GM21381 (cell line): ENCODE results near the gene SCIN.

Experiments used
- ATAC-seq: cut with Tn5 transposase; IDR thresholded peaks from one replicate; pipeline ENCODE4 v1.9.1; 2021; ENCODE audit warnings: mild to moderate bottlenecking, moderate library complexity; ENCODE audit not compliant: unreplicated experiment

SCIN gene

GRCh38 chr7:12567015-12567414 is 3.5 kb upstream of the SCIN start:
- ATAC-seq = peak; percentile 86

GRCh38 chr7:12569673-12570072 is 847 bp upstream of the SCIN start:
- peak; percentile 34 for ATAC-seq

GRCh38 chr7:12570168-12570533 is 369 bp upstream of the SCIN start:
- no peak for ATAC-seq

- ATAC-seq = no peak
These were observed 1.2 kb downstream of the SCIN start for GRCh38 chr7:12571691-12572090.

DNA sequence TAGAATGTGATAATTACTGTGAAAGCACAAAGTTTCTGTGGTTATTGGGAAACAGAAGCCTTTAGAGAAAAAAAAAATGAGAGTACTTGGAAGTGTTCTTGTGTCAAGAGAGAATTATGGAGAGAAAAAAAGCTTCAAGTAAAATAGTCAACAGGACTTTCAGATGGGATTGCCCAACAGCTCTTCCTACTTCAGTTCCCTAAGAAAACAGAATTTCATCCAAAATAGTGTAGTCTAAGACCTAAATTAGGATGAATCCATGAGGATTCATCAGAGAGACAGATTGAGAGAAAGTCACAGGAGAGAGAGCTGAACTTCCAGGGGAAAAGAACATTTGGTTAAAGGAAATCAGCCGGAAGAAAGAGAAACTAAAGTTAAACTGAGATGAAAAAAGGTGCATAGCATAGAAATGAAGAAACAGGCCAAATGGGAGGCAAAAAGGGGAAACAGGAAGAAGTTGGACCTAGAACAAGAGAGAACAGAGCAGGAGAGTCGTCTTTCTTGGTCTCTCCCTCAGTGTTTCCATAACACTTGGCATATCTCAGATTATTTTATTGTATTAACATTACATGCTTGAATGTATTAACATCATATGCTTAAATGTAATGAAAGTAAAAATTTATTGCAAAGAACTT is 2.5 kb downstream of the SCIN start:
- no peak for ATAC-seq

DNA sequence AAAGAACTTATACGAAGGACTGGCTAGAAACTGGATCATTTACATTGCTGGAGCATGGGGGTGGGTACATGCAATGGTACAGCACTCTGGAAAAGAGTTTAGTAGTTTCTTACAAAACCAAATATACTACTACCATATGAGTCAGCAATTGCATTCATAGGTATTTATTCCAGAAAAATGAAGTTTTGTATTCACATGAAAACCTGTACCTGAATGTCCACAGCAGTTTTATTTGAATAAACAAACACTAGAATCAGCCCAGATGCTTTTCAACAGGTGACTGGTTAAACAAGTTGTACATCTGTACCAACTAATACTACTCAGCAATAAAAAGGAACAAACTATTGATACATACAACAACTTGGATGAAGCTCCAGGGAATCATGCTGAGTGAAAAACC is 3.4 kb downstream of the SCIN start:
- no peak for ATAC-seq

DNA sequence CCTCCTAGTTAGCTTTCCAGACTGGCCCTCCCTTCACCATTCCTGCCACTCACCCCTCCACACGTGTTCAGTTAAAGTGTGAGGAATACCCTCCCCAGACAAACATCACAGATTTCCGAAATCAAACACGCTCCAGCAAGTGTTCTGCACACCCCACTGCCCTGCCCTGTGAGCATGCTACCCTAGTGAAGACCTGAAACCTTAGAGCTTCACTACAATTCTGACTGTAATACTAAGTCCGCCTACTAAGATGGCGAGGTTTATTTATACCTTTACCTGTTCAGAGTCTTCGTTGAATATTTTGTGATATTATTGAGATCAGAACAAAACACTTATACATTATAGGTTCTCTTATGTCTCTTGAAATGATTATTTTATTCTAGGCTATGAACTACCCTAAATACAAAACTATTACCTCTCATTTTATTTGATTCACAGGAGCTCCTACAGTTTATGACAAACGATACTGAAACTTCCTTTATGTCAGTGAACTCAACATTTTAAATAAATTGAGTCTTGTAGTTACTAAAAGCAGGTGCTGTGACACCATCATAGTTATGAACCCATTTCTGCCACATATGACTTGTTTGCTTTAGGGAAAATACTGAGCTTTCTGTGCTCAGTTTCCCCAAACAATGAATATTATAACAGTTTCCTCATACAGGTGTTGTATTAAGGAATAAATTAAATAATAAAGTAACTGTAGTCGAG is 8.6 kb downstream of the SCIN start:
- peak; percentile 89 for ATAC-seq

DNA sequence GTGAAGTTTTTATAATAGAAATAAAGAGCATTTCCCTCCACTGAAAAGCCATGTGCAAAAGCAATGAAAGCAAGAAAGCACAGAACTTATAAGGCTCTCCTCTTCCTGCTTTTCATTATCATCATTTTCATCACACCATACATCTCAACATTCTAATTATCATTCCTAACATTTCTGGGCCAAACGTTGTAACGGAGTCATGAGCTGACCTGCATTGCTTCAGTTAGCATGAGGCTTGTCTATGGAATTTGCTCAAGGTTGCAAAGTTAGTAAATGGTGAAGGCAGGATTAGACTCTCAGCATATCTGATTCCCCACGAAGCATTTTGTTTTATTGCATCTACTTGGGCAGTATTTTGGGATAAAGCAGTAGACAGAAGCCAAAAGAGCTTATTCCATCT is 11.4 kb downstream of the SCIN start:
- ATAC-seq = no peak

DNA sequence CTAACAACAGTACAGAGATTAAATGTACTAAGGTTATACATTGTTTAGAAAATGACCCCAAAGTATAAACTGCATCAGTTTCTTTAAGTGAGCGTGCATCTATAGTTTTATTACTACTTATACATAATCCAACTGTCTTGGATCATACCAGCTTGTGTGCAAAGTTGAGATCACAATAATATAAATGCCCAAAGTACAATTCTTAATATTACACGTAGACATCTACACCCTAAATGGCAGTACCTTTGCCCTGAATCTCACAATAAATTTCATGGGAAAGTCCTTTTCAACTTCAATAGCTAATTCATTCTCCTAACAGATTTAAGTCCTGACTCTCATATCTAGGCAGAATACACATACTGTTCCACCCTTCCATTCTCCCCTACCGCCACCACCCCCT is 11.8 kb downstream of the SCIN start:
- no peak for ATAC-seq

GRCh38 chr7:12583176-12583575 is 12.7 kb downstream of the SCIN start:
- no peak for ATAC-seq

GRCh38 chr7:12583922-12584321 is 13.4 kb downstream of the SCIN start:
- no peak for ATAC-seq

GRCh38 chr7:12584930-12585329 is 14.4 kb downstream of the SCIN start:
- ATAC-seq = peak; percentile 100

- no peak for ATAC-seq
These were observed 15.8 kb downstream of the SCIN start for GRCh38 chr7:12586271-12586670.

DNA sequence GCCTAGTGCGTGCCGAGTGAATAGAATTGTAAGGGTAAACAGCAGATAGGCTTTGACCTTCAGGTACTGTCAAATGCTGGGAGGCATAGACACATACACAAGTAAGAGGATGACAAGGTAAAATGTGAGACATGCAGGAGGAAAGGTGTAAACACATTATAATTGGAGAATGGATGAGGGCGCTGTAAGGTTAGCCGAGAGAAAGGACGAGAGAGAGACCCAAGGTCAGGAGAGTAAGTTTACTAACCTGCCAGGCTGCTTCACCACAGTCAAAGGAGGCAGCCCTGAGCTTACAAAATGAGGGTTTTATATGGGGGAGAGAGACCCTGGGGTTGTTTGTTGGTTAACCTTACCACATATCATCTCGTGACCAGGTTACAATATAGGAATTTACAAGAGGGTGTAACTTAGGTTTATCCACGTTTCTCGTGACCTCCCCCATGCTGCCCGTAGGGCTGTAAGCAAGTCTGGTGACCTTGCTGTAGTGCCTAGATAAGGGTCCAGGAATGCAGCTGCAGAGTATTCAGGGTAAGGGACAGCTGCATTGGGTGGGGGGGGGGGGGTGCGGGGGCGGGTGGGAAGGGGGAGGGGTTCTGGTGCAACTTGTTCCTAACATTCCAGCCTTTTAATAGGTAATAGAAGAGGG is 17.9 kb downstream of the SCIN start:
- no peak for ATAC-seq

GRCh38 chr7:12590559-12590958 is 20.0 kb downstream of the SCIN start:
- no peak for ATAC-seq

DNA sequence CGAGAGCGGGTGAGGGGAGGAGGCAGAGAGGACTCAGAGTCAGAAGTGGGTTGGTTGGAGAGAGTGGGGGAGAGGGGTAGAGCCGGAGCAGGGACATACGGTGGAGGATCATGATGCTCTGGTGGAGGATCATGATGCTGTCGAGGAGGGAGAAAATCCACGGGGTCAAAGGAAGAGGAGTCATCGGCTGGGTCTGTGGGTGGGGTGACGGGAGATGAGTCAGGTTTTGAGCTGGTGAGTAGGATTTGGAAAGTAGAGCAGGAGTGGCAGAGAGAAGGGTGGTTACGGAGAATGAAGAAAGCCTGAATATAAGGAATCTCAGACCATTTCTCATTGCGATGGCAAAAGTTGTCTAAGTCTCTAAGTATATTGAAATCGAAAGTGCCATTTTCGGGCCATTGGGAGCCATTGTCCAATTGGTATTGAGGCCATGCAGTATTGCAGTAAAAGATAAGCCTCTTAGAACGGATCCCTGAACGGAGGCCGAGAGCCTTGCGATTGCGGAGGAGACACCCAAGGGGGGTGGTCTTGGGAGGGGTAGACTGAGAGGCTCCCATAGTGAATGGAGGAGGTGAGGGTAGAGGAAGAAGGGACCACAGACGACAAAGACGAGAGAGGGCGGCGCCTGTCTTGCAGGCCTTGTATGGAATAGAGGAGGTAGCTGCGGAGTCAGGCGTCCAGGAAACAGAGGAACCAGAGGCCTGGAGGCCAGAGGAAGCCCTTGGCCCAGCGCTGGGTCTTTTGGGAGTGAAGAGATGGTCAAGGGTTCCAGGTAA is 23.8 kb downstream of the SCIN start:
- ATAC-seq = no peak

DNA sequence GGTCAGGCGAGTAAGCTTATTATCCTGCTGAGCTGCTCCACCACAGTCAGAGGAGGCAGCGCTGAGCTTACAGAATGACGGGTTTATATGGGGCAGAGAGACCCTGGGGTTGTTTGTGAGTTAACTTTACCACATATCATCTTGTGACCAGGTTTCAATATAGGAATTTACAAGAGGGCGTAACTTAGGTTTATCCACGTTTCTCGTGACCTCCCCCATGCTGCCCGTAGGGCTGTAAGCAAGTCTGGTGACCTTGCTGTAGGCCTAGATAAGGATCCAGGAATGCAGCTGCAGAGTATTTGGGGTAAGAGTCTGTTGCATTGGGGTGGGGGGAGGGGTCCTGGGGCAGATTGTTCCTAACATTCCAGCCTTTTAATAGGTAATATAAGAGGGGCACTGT is 24.6 kb downstream of the SCIN start:
- no peak for ATAC-seq

DNA sequence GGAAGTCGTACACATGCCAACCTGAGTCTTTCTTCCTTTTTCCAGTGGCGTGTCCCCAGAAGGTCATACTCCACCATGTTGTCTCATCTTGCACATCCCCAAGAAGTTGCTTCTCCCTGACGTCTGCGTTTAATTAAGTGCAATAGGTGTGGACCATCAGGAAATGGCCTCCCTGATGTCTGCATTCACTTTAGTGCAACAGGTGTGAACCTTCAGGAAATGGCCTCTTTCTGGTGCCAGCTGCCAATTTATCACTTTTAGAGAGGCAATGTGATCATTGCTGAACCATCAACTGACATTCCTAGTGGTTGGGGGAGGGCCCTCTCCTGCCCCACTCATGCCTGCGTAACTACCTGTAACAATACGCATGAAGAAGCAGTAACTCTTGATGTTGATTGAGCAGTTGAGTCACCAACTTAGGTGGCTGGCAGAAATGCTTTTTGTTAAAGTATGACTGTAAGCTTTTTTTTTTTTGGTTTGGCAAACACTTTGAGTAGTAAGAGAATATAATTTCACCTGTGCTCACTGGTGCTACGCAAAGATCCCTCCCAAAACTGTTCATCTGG is 25.8 kb downstream of the SCIN start:
- ATAC-seq = no peak

- peak; percentile 95 for ATAC-seq
These were observed 30.9 kb downstream of the SCIN start for GRCh38 chr7:12601302-12601869.

DNA sequence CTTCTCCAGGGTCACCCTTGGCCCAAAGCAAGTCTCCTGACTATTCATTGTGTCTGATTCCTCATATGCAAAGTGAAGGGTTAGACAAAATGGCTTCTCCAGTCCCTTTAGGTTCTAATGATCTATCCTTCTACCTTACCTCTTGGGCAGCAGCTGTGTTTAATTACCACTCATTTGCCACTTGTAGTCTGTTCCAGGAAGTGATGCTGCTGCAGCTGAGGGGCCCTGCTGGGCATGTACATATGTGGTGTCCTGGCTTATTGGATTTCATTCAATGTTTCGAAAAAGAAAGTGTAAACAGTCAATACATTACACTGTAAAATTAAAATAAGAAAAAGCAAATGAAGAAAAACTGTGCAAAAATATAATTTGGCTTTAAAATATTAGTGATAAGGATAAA is 36.6 kb downstream of the SCIN start:
- ATAC-seq = no peak

- ATAC-seq = no peak
These were observed 39.0 kb downstream of the SCIN start for GRCh38 chr7:12609561-12609960.
